Iris pigment epithelial cell (primary cell): ENCODE results near the gene C10orf143.
"Not testable (repeated sequence)": the region's sequence is repeated elsewhere in the genome, so short reads cannot be mapped to it uniquely, and the experiment has no call there.

Experiments used
- DNase-seq: peaks from one replicate; pipeline ENCODE4 v3.0.0-alpha.2; 2011; ENCODE audit warnings: low read depth

C10orf143 gene

GRCh38 chr10:130111113-130111851 lies 652 bp upstream of the C10orf143 start:
- peak; percentile 99 for DNase-seq

- peak; percentile 80 for DNase-seq
Observed at GRCh38 chr10:130109796-130110245, 809 bp downstream of the C10orf143 start.

GRCh38 chr10:130108934-130109604 lies 1.6 kb downstream of the C10orf143 start:
- no peak for DNase-seq

GRCh38 chr10:130108146-130108545 lies 2.5 kb downstream of the C10orf143 start:
- not testable (repeated sequence) for DNase-seq

GRCh38 chr10:130105724-130106123 lies 4.9 kb downstream of the C10orf143 start:
- DNase-seq = no peak

- DNase-seq = no peak
Observed at GRCh38 chr10:130099344-130099743, 11.3 kb downstream of the C10orf143 start.

GRCh38 chr10:130090565-130090964 lies 20.1 kb downstream of the C10orf143 start:
- not testable (repeated sequence) for DNase-seq

GRCh38 chr10:130080461-130080814 lies 30.2 kb downstream of the C10orf143 start:
- no peak for DNase-seq

GRCh38 chr10:130079614-130080460 lies 30.8 kb downstream of the C10orf143 start:
- no peak for DNase-seq

- DNase-seq = no peak
Observed at GRCh38 chr10:130078120-130078519, 32.5 kb downstream of the C10orf143 start.

GRCh38 chr10:130076681-130077080 lies 33.9 kb downstream of the C10orf143 start:
- DNase-seq = no peak

GRCh38 chr10:130074639-130075038 lies 36.0 kb downstream of the C10orf143 start:
- no peak for DNase-seq

GRCh38 chr10:130073912-130074311 lies 36.7 kb downstream of the C10orf143 start:
- DNase-seq = no peak

GRCh38 chr10:130072247-130072646 lies 38.4 kb downstream of the C10orf143 start:
- DNase-seq = no peak

- DNase-seq = no peak
Observed at GRCh38 chr10:130067893-130068292, 42.7 kb downstream of the C10orf143 start.

GRCh38 chr10:130066743-130067142 lies 43.9 kb downstream of the C10orf143 start:
- no peak for DNase-seq

GRCh38 chr10:130065251-130065650 lies 45.4 kb downstream of the C10orf143 start:
- no peak for DNase-seq

- DNase-seq = no peak
Observed at GRCh38 chr10:130064783-130065182, 45.8 kb downstream of the C10orf143 start.

- DNase-seq = no peak
Observed at GRCh38 chr10:130062976-130063375, 47.7 kb downstream of the C10orf143 start.

GRCh38 chr10:130062201-130062600 lies 48.4 kb downstream of the C10orf143 start:
- DNase-seq = no peak

- DNase-seq = no peak
Observed at GRCh38 chr10:130061760-130062159, 48.9 kb downstream of the C10orf143 start.

- DNase-seq = no peak
Observed at GRCh38 chr10:130054021-130054420, 56.6 kb downstream of the C10orf143 start.

GRCh38 chr10:130053561-130053960 lies 57.1 kb downstream of the C10orf143 start:
- DNase-seq = no peak
